ENCODE results near the gene TMC6.
"Not testable (repeated sequence)": the region's sequence is repeated elsewhere in the genome, so short reads cannot be mapped to it uniquely, and the experiment has no call there.

Gene TMC6

GRCh38 chr17:78123258-78123929 lies 5.2 kb downstream of the TMC6 start:
- H3K4me1 Mint-ChIP-seq: peaks cover 66% of the 10 kb centered on the region
- no peaks in the 10 kb centered on the region for H3K27me3 Mint-ChIP-seq
- peak overlapping the region; percentile 76 for H3K4me3 Mint-ChIP-seq
- H3K27ac Mint-ChIP-seq: peak overlapping the region; percentile 72
- peaks cover 10% of the 10 kb centered on the region for H3K36me3 Mint-ChIP-seq
- H3K9me3 Mint-ChIP-seq: no peaks in the 10 kb centered on the region

- peaks cover 69% of the 10 kb centered on the region for H3K4me1 Mint-ChIP-seq
- peaks cover 10% of the 10 kb centered on the region for H3K36me3 Mint-ChIP-seq
- H3K4me3 Mint-ChIP-seq: peak overlapping the region; percentile 76
- no peaks in the 10 kb centered on the region for H3K9me3 Mint-ChIP-seq
- no peaks in the 10 kb centered on the region for H3K27me3 Mint-ChIP-seq
- H3K27ac Mint-ChIP-seq: peak overlapping the region; percentile 72
Measured at GRCh38 chr17:78122931-78123249, 5.7 kb downstream of the TMC6 start.

GRCh38 chr17:78122216-78122930 lies 6.2 kb downstream of the TMC6 start:
- Mint-ChIP-seq H3K36me3 (peaks cover 10% of the 10 kb centered on the region), H3K27me3 (no peaks in the 10 kb centered on the region), H3K27ac (peak overlapping the region; percentile 87), H3K4me1 (peaks cover 67% of the 10 kb centered on the region), H3K4me3 (peak overlapping the region; percentile 76), H3K9me3 (no peaks in the 10 kb centered on the region)

GRCh38 chr17:78121801-78122215 lies 6.7 kb downstream of the TMC6 start:
- H3K9me3 Mint-ChIP-seq: no peaks in the 10 kb centered on the region
- H3K4me1 Mint-ChIP-seq: peaks cover 65% of the 10 kb centered on the region
- H3K27me3 Mint-ChIP-seq: no peaks in the 10 kb centered on the region
- peaks cover 10% of the 10 kb centered on the region for H3K36me3 Mint-ChIP-seq
- peak overlapping the region; percentile 76 for H3K4me3 Mint-ChIP-seq
- H3K27ac Mint-ChIP-seq: peak overlapping the region; percentile 87

DNA sequence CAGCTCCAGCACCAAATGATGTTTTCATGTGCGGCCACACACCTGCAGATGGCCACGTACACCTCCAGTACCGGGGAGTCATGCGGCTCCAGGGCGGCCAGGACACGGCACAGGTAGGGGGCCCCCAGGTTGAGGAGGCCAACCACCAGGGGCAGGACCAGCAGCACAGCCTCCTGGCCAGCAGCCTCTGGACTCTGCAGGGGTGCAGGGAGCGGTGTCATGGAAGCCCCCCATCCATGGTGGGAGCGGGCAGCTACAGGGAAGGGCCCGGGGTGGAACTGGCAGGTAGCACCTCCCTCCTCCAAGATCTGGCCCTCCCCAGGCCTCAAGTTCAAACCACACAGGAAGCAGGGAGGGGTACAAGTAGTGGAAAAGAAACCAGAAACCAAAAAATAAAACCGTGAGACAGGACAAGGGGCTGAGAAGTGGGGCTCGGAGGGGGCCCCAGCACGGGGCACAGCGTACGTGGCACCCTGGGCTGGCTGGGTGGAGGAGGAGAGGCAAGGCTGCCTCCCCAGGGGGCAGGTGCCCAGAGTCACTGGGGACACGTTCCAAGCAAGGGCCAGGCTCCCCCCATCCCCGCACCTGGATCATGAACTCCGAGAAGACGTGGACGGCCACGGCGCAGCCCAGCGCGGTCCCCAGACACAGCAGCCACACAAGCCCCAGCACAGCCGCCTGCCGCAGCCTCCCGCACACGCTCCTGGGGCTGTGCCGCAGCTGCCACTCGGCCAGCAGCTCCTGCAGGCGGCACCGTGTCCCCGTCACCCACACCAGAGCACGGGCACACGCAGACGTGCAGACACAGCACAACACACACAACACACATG lies 7.4 kb downstream of the TMC6 start:
- Mint-ChIP-seq H3K4me1 (peaks cover 59% of the 10 kb centered on the region), H3K27ac (peak overlapping the region; percentile 87), H3K27me3 (no peaks in the 10 kb centered on the region), H3K4me3 (peak overlapping the region; percentile 76), H3K36me3 (peaks cover 10% of the 10 kb centered on the region), H3K9me3 (no peaks in the 10 kb centered on the region)

DNA sequence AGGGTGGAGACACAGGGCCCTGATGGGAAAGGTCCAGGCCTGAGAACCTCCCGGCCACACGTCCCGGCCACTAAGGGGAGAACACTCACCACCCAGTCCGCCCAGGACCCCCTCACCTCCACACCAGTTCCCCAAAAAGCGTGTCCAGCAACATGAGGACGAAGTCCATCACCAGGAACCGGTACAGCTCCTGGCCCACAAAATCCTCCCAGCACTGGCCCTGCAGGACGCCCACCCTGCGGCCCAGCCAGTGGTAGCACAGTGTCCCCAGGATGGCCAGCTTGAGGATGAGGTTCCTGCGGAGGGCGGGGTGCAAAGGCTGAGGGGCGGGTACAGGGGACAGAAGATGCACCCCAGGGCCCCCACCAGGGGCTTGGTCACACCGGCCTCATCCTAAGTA lies 8.0 kb downstream of the TMC6 start:
- no peak overlapping the region for H3K27ac Mint-ChIP-seq
- peaks cover 10% of the 10 kb centered on the region for H3K36me3 Mint-ChIP-seq
- no peaks in the 10 kb centered on the region for H3K9me3 Mint-ChIP-seq
- H3K4me3 Mint-ChIP-seq: peak overlapping the region; percentile 76
- H3K27me3 Mint-ChIP-seq: no peaks in the 10 kb centered on the region
- H3K4me1 Mint-ChIP-seq: peaks cover 55% of the 10 kb centered on the region

GRCh38 chr17:78118801-78119241 lies 9.7 kb downstream of the TMC6 start:
- peaks cover 9% of the 10 kb centered on the region for H3K36me3 Mint-ChIP-seq

GRCh38 chr17:78117027-78117981 lies 11.3 kb downstream of the TMC6 start:
- Mint-ChIP-seq H3K36me3 (peaks cover 2% of the 10 kb centered on the region), H3K27ac (peak overlapping the region; percentile 30), H3K9me3 (no peaks in the 10 kb centered on the region), H3K4me3 (no peak overlapping the region), H3K27me3 (no peaks in the 10 kb centered on the region), H3K4me1 (peaks cover 57% of the 10 kb centered on the region)

More at GRCh38 chr17:78118801-78119241, 9.7 kb downstream of the TMC6 start:
- no peak overlapping the region for H3K4me3 Mint-ChIP-seq
- no peaks in the 10 kb centered on the region for H3K9me3 Mint-ChIP-seq
- peaks cover 60% of the 10 kb centered on the region for H3K4me1 Mint-ChIP-seq
- H3K27me3 Mint-ChIP-seq: no peaks in the 10 kb centered on the region
- H3K27ac Mint-ChIP-seq: no peak overlapping the region

GRCh38 chr17:78116411-78116810 lies 12.1 kb downstream of the TMC6 start:
- no peak overlapping the region for H3K4me3 Mint-ChIP-seq
- peaks cover 48% of the 10 kb centered on the region for H3K4me1 Mint-ChIP-seq
- no peaks in the 10 kb centered on the region for H3K27me3 Mint-ChIP-seq
- no peaks in the 10 kb centered on the region for H3K9me3 Mint-ChIP-seq
- H3K27ac Mint-ChIP-seq: no peak overlapping the region
- peaks cover 2% of the 10 kb centered on the region for H3K36me3 Mint-ChIP-seq

DNA sequence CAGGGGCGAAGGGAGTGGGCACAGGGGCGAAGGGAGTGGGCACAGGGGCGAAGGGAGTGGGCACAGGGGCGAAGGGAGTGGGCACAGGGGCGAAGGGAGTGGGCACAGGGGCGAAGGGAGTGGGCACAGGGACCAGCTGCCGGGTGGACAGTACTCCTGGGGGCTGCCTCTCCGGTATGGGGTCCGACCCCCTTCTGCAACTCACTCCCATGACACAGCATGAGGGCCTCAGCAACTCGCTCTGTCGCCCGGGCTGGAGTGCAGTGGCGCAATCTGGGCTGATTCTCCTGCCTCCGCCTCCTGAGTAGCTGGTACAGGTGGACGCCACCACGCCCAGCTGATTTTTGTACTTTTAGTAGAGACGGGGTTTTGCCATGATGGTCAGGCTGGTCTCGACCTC lies 12.8 kb downstream of the TMC6 start:
- H3K4me3 Mint-ChIP-seq, H3K27me3 Mint-ChIP-seq, H3K36me3 Mint-ChIP-seq, H3K9me3 Mint-ChIP-seq, H3K27ac Mint-ChIP-seq: not testable (repeated sequence)
- H3K4me1 Mint-ChIP-seq: peaks cover 43% of the 10 kb centered on the region

- Mint-ChIP-seq H3K4me1 (peaks cover 38% of the 10 kb centered on the region), H3K27ac (no peak overlapping the region), H3K4me3 (no peak overlapping the region)
Measured at GRCh38 chr17:78114831-78115723, 13.5 kb downstream of the TMC6 start.

GRCh38 chr17:78113804-78114785 lies 14.5 kb downstream of the TMC6 start:
- H3K27me3 Mint-ChIP-seq: no peaks in the 10 kb centered on the region
- peak overlapping the region; percentile 11 for H3K4me3 Mint-ChIP-seq
- H3K9me3 Mint-ChIP-seq: no peaks in the 10 kb centered on the region
- H3K27ac Mint-ChIP-seq: peak overlapping the region; percentile 67
- peaks cover 2% of the 10 kb centered on the region for H3K36me3 Mint-ChIP-seq
- H3K4me1 Mint-ChIP-seq: peaks cover 38% of the 10 kb centered on the region

More at GRCh38 chr17:78114831-78115723, 13.5 kb downstream of the TMC6 start:
- Mint-ChIP-seq H3K9me3 (no peaks in the 10 kb centered on the region), H3K36me3 (peaks cover 2% of the 10 kb centered on the region), H3K27me3 (no peaks in the 10 kb centered on the region)
